K562 (cell line): ENCODE data around the gene POLR3GL. TPM values are rescaled to one million over a fixed set of nuclear protein-coding genes. Genes with fewer than 3 reads are reported as not detected.

Experiments used
- HDAC3 ChIP-seq: fragments of 450-650 bp; IDR thresholded peaks from 2 replicates; pipeline ENCODE4 v1.6.1; 2018; ENCODE audit warnings: borderline replicate concordance, mild to moderate bottlenecking, moderate library complexity; ENCODE audit not compliant: partially characterized antibody
- ZNF561 ChIP-seq: fragments of 450-650 bp; formaldehyde crosslinking; conservative IDR thresholded peaks from 2 replicates; pipeline ENCODE4 v1.4.0; 2020; ENCODE audit warnings: mild to moderate bottlenecking, moderate library complexity
- ZNF57 ChIP-seq: fragments of 450-650 bp; formaldehyde crosslinking; IDR thresholded peaks from 2 replicates; pipeline ENCODE4 v1.4.0; 2020; ENCODE audit warnings: mild to moderate bottlenecking, moderate library complexity
- ZNF766 ChIP-seq: fragments of 200-800 bp; sonication (Bioruptor generic); conservative IDR thresholded peaks from 2 replicates; pipeline ENCODE4 v1.6.1; 2016; ENCODE audit warnings: missing genetic modification characterization, missing compliant biosample characterization
- polyA plus RNA-seq, 8 experiments: library from polyadenylated mRNA; depleted of rRNA in 4 of 8; stranded (reverse) in 5 of 8; unstranded in 3 of 8; fragments of >200 nt; fragmentation: Nextera tagmentation in 2 of 8; fragmentation: Illumina TruSeq in 1 of 8; extraction: Ambion mirVana in 2 of 8; extraction: Trizol in 1 of 8; gene quantifications; 2 replicates each; pipeline versions ENCODE4 v1.2.1 to v1.2.3, GENCODE V29; 2011 to 2014; ENCODE audit warnings: inconsistent platforms in 1 of 8, missing spikeins in 1 of 8
- total RNA-seq, 7 experiments: library from RNA; depleted of rRNA in 6 of 7; stranded (reverse); fragments of >200 nt in 6 of 7; fragmentation: Illumina TruSeq in 2 of 7; extraction: Trizol in 2 of 7; gene quantifications; 2 replicates each; pipeline versions ENCODE4 v1.2.1 to v1.2.3, GENCODE V29; 2011 to 2021; ENCODE audit warnings: low replicate concordance in 1 of 7
- TF ChIP-seq, protein P1 (sequence below): fragments of 250-450 bp; sonication (Bioruptor Pico); IDR thresholded peaks from 2 replicates; pipeline ENCODE4 v1.5.0; 2021; ENCODE audit warnings: mild to moderate bottlenecking, moderate library complexity
- TF ChIP-seq, protein P2 (sequence below): fragments of 450-650 bp; IDR thresholded peaks from 2 replicates; pipeline ENCODE4 v1.6.1; 2016; ENCODE audit warnings: borderline replicate concordance
- TF ChIP-seq, protein P3 (sequence below), 3 experiments: fragments of 200-800 bp in 1 of 3; sonication (Bioruptor generic) in 1 of 3; sonication (generic) in 1 of 3; formaldehyde crosslinking in 1 of 3; IDR thresholded peaks; 2 replicates each; pipeline versions ENCODE4 v1.6.1 to v1.8.0; 2016 to 2022; ENCODE audit warnings: mild to moderate bottlenecking in 2 of 3, missing compliant biosample characterization in 2 of 3, missing genetic modification characterization in 2 of 3, missing genetic modification reagents in 1 of 3
- TF ChIP-seq, protein P4 (sequence below): fragments of 450-650 bp; formaldehyde crosslinking; IDR thresholded peaks from 2 replicates; pipeline ENCODE4 v1.4.0; 2022; ENCODE audit warnings: mild to moderate bottlenecking, moderate library complexity
- TF ChIP-seq, protein P5 (sequence below), 2 experiments: fragments of 450-650 bp; conservative IDR thresholded peaks; 2 replicates each; pipeline ENCODE4 v1.6.1; 2017; ENCODE audit warnings: mild to moderate bottlenecking in 2 of 2, moderate library complexity in 2 of 2
- TF ChIP-seq, protein P6 (sequence below), 2 experiments: IDR thresholded peaks; 2 replicates each; pipeline ENCODE4 v1.6.1; 2012; ENCODE audit warnings: improper control_type of control experiment in 2 of 2, low read depth in 2 of 2, low read length in 2 of 2, borderline replicate concordance in 1 of 2

Gene POLR3GL
- total and polyA plus RNA-seq, 9 of the 15 experiments (the other 6 are each of a cell fraction or from before 2014, with no cell fraction given): 14.6 to 48.4 (median 38.2) TPM

DNA sequence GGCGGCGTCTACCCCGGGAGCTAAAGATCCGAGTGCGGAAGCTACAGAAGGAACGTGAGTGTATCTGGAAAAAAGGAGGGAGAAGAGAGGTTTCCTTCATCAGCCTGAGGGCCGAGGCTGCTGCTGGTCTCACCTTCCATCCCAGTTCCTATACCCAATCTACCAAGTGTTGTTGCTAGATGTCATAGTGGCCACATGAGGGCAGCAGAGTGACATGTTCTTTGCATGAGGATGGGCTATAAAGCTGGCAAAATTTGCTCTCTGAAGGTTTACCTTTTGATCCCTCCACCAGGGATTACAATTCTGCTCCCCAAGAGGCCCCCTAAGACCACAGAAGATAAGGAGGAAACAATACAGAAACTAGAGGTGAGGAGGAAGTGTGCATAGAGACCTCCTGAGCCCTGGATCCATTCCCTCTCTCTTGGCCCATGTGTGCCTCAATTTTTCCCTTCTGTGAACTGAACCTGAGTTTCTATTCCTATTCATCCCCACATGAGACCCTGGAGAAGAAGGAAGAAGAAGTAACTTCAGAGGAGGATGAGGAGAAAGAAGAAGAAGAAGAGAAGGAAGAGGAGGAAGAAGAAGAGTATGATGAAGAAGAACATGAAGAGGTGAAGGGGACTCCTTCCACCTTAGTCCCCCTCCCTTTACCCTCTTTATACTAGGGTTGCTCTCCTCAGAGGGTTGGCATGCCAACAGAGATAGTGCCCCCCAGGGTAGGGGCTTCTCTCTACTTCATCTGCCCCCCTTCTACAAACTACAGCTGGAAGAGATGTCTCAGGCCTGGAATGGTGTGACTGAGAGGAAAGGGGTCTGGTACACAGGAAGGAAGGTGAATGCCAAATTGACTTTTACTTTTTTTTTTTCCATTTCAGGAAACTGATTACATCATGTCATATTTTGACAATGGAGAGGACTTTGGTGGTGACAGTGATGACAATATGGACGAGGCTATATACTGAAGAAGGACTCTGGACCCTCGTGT, 13.3 kb downstream of the POLR3GL start (continued):
- TF ChIP-seq, protein P1, sequence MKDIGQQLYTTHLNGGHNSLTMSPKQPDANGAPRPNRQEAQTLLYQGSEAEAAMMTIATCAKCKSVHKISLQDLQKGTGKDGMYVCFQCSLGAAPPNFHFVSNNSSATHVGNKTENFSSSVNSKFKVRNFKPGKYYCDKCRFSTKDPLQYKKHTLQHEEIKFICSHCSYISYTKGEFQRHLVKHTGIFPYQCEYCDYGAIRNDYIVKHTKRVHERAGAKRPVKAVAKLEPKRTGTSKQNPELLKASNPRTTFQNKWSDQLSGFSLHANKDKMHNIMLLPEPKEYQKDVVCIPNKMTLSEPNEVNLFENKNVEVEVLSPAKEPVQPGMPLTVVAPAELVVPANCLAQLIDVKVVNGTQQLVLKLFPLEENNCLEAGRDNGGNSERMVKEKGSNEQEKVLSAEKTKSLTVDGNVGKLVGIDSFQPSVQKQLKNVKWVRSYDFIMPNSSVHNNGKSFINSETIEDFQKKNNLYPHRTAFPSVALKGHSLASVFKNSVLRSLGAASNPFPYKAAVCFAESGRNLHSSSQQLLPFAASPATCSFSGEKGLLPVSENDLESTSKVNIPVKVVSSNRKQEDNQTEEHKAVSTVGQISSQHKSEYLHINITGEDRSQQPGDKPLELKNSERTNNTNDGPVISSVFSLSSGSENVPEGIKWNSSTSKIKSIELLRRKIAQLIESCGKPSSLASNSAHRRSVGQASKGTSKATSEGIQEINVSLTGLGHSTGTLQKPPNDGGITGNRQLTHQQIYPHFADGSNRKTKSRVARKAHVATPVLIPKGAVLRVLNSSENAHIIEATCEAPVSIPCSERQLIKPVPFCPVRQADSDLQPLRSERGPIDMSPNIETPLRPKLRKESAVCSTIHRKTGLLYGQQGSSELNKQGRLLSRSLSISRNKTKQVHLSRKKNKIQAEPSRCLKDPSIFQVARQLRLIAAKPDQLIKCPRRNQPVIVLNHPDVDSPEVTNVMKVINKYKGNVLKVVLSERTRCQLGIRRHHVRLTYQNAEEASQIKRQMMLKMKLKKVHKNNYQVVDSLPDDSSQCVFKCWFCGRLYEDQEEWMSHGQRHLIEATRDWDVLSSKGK (CRISPR knock-in tag): no peak
- TF ChIP-seq HDAC3: no peak
- TF ChIP-seq, protein P2, sequence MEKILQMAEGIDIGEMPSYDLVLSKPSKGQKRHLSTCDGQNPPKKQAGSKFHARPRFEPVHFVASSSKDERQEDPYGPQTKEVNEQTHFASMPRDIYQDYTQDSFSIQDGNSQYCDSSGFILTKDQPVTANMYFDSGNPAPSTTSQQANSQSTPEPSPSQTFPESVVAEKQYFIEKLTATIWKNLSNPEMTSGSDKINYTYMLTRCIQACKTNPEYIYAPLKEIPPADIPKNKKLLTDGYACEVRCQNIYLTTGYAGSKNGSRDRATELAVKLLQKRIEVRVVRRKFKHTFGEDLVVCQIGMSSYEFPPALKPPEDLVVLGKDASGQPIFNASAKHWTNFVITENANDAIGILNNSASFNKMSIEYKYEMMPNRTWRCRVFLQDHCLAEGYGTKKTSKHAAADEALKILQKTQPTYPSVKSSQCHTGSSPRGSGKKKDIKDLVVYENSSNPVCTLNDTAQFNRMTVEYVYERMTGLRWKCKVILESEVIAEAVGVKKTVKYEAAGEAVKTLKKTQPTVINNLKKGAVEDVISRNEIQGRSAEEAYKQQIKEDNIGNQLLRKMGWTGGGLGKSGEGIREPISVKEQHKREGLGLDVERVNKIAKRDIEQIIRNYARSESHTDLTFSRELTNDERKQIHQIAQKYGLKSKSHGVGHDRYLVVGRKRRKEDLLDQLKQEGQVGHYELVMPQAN: no peak
- TF ChIP-seq, protein P3, sequence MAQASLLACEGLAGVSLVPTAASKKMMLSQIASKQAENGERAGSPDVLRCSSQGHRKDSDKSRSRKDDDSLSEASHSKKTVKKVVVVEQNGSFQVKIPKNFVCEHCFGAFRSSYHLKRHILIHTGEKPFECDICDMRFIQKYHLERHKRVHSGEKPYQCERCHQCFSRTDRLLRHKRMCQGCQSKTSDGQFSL (CRISPR knock-in tag; IDR thresholded peaks at IDR 0.05): no peak
- TF ChIP-seq, protein P3 (tag; IDR thresholded peaks at IDR 0.05): 0 out of 4 replicates have a peak, but pooled peaks of 1 of the 2 experiments have one; percentile 37
- TF ChIP-seq, protein P4, sequence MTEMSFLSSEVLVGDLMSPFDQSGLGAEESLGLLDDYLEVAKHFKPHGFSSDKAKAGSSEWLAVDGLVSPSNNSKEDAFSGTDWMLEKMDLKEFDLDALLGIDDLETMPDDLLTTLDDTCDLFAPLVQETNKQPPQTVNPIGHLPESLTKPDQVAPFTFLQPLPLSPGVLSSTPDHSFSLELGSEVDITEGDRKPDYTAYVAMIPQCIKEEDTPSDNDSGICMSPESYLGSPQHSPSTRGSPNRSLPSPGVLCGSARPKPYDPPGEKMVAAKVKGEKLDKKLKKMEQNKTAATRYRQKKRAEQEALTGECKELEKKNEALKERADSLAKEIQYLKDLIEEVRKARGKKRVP (CRISPR knock-in tag): no peak
- peak; percentile 59 for TF ChIP-seq ZNF766 (CRISPR knock-in tag)
- TF ChIP-seq ZNF57: no peak
- no peak for TF ChIP-seq ZNF561
- TF ChIP-seq, protein P5, sequence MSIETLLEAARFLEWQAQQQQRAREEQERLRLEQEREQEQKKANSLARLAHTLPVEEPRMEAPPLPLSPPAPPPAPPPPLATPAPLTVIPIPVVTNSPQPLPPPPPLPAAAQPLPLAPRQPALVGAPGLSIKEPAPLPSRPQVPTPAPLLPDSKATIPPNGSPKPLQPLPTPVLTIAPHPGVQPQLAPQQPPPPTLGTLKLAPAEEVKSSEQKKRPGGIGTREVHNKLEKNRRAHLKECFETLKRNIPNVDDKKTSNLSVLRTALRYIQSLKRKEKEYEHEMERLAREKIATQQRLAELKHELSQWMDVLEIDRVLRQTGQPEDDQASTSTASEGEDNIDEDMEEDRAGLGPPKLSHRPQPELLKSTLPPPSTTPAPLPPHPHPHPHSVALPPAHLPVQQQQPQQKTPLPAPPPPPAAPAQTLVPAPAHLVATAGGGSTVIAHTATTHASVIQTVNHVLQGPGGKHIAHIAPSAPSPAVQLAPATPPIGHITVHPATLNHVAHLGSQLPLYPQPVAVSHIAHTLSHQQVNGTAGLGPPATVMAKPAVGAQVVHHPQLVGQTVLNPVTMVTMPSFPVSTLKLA (conservative IDR thresholded peaks at IDR 0.05): 0 out of 4 replicates have a peak, but pooled peaks of 1 of the 2 experiments have one; percentile 12
- TF ChIP-seq, protein P6, sequence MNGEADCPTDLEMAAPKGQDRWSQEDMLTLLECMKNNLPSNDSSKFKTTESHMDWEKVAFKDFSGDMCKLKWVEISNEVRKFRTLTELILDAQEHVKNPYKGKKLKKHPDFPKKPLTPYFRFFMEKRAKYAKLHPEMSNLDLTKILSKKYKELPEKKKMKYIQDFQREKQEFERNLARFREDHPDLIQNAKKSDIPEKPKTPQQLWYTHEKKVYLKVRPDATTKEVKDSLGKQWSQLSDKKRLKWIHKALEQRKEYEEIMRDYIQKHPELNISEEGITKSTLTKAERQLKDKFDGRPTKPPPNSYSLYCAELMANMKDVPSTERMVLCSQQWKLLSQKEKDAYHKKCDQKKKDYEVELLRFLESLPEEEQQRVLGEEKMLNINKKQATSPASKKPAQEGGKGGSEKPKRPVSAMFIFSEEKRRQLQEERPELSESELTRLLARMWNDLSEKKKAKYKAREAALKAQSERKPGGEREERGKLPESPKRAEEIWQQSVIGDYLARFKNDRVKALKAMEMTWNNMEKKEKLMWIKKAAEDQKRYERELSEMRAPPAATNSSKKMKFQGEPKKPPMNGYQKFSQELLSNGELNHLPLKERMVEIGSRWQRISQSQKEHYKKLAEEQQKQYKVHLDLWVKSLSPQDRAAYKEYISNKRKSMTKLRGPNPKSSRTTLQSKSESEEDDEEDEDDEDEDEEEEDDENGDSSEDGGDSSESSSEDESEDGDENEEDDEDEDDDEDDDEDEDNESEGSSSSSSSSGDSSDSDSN (IDR thresholded peaks at IDR 0.05; ENCODE audit: borderline replicate concordance in 1 of 2, low read depth in 2 of 2, low read length in 2 of 2): no peak
